HG03095 (cell line): Measurements from ENCODE around the gene GNAZ.

Source experiments
- ATAC-seq: cut with Tn5 transposase; IDR thresholded peaks from one replicate; pipeline ENCODE4 v1.9.1; 2021; ENCODE audit warnings: moderate library complexity; ENCODE audit not compliant: unreplicated experiment

The GNAZ gene

GRCh38 chr22:23151827-23152226, 81.5 kb downstream of the GNAZ start:
- no peak for ATAC-seq

GRCh38 chr22:23152238-23153114, 82.2 kb downstream of the GNAZ start:
- ATAC-seq: no peak

- ATAC-seq: no peak
Observed at GRCh38 chr22:23153994-23154393, 83.7 kb downstream of the GNAZ start.

GRCh38 chr22:23154461-23154860, 84.1 kb downstream of the GNAZ start:
- ATAC-seq: no peak

- ATAC-seq: no peak
Observed at GRCh38 chr22:23155143-23155542, 84.8 kb downstream of the GNAZ start.

- ATAC-seq: no peak
Observed at GRCh38 chr22:23155831-23156230, 85.5 kb downstream of the GNAZ start.

- no peak for ATAC-seq
Observed at GRCh38 chr22:23156286-23156685, 86.0 kb downstream of the GNAZ start.

- no peak for ATAC-seq
Observed at GRCh38 chr22:23157560-23158515, 87.5 kb downstream of the GNAZ start.

GRCh38 chr22:23158516-23159290, 88.4 kb downstream of the GNAZ start:
- no peak for ATAC-seq

- ATAC-seq: no peak
Observed at GRCh38 chr22:23159291-23159630, 88.9 kb downstream of the GNAZ start.

- ATAC-seq: no peak
Observed at GRCh38 chr22:23161029-23161428, 90.7 kb downstream of the GNAZ start.

- no peak for ATAC-seq
Observed at GRCh38 chr22:23161574-23161973, 91.3 kb downstream of the GNAZ start.

- no peak for ATAC-seq
Observed at GRCh38 chr22:23163665-23164064, 93.3 kb downstream of the GNAZ start.

- no peak for ATAC-seq
Observed at GRCh38 chr22:23164091-23164490, 93.8 kb downstream of the GNAZ start.

- no peak for ATAC-seq
Observed at GRCh38 chr22:23166042-23166831, 95.9 kb downstream of the GNAZ start.

- no peak for ATAC-seq
Observed at GRCh38 chr22:23166841-23167616, 96.7 kb downstream of the GNAZ start.

- no peak for ATAC-seq
Observed at GRCh38 chr22:23168391-23169042, 98.2 kb downstream of the GNAZ start.

- ATAC-seq: no peak
Observed at GRCh38 chr22:23169043-23169406, 98.7 kb downstream of the GNAZ start.
